ENCODE measurements around the gene KCP. TPM values are rescaled to one million over a fixed set of nuclear protein-coding genes. Genes with fewer than 3 reads are reported as not detected.

KCP gene
- total RNA-seq, 1 experiment from 2014 or later = 5.3 TPM

GRCh38 chr7:128877756-128878120, 32.8 kb downstream of the KCP start:
- H3K4ac ChIP-seq (ENCODE audit: low read depth, low read length) = no peak overlapping the region
- no CpG with 5 or more reads among the region's 4 CpGs for WGBS (ENCODE audit: extremely low coverage, insufficient read length, low lambda C conversion rate)
- Mint-ChIP-seq H3K4me3 (no peak overlapping the region), H3K27ac (no peak overlapping the region), H3K4me1 (peaks cover 4 to 5% of the 10 kb centered on the region in 2 experiments; a peak in 1 of 4 replicates), H3K9me3 (no peaks in the 10 kb centered on the region), H3K27me3 (ENCODE audit: low read depth) (peaks cover 1% of the 10 kb centered on the region; the same call in 1 of the 2 replicates), H3K36me3 (ENCODE audit: insufficient read depth in 1 of 3, low read depth in 3 of 3) (no peaks in the 10 kb centered on the region; a peak in 1 of 7 replicates)
- no peak overlapping the region for H3K23ac ChIP-seq (ENCODE audit: insufficient read length, low read depth, low read length)
- no peak overlapping the region for H4K8ac ChIP-seq (replicated peaks; ENCODE audit: insufficient read length, low read depth, low read length)
- H3K4me1 ChIP-seq (ENCODE audit: insufficient read depth, low read length) = no peaks in the 10 kb centered on the region
- H3T11ph ChIP-seq (ENCODE audit: low read length) = no peak overlapping the region
- H3K4me2 ChIP-seq (ENCODE audit: insufficient read depth, insufficient read length, low read length) = no peak overlapping the region
- H4K20me1 ChIP-seq (ENCODE audit: control insufficient read depth, insufficient read depth, insufficient read length) = no peaks in the 10 kb centered on the region
- H3K14ac ChIP-seq (ENCODE audit: insufficient read depth, low read length) = no peak overlapping the region
- H2BK120ac ChIP-seq (ENCODE audit: low read depth, low read length, poor library complexity, severe bottlenecking) = no peak overlapping the region
- no peak overlapping the region for H2BK12ac ChIP-seq (ENCODE audit: insufficient read length, low read depth, low read length)
- H3K56ac ChIP-seq (ENCODE audit: insufficient read length, low read depth, low read length) = no peak overlapping the region
- no peak for TF ChIP-seq CTCF (conservative IDR thresholded peaks at IDR 0.05)
- H3K18ac ChIP-seq (ENCODE audit: insufficient read length, low read depth, low read length) = no peak overlapping the region
- no peaks in the 10 kb centered on the region for H3K79me1 ChIP-seq (ENCODE audit: insufficient read depth, low read depth, low read length, poor library complexity, severe bottlenecking)
- H2BK15ac ChIP-seq (ENCODE audit: low read depth, low read length) = no peak overlapping the region
- no peaks in the 10 kb centered on the region for H3K79me2 ChIP-seq (ENCODE audit: insufficient read depth, low read length)
- H4K91ac ChIP-seq (ENCODE audit: insufficient read length, low read depth, low read length) = no peak overlapping the region
- H3K27ac ChIP-seq (ENCODE audit: insufficient read length, low read depth, low read length) = no peak overlapping the region
- H2BK5ac ChIP-seq (ENCODE audit: insufficient read length, low read length) = no peak overlapping the region
- H4K5ac ChIP-seq (ENCODE audit: insufficient read length, low read depth, low read length) = no peak overlapping the region
- no peak overlapping the region for H3K9ac ChIP-seq (ENCODE audit: extremely low read depth, insufficient read length, low read length)
- H3K23me2 ChIP-seq (ENCODE audit: insufficient read length, low read depth, low read length, poor library complexity, severe bottlenecking) = no peaks in the 10 kb centered on the region
- DNase-seq = no peak
- no peaks in the 10 kb centered on the region for H3K27me3 ChIP-seq (ENCODE audit: insufficient read depth, low read length)
- no peaks in the 10 kb centered on the region for H3K9me3 ChIP-seq (ENCODE audit: control insufficient read depth, low read depth, low read length)
- H2AK5ac ChIP-seq (ENCODE audit: insufficient read length, low read length) = no peak overlapping the region
- H2BK20ac ChIP-seq (ENCODE audit: low read depth, low read length, poor library complexity, severe bottlenecking) = no peak overlapping the region
- H2AFZ ChIP-seq (ENCODE audit: low read length) = no peak overlapping the region
